HepG2 (cell line): Measurements from ENCODE around the gene PEAR1. TPM values are rescaled to one million over a fixed set of nuclear protein-coding genes. Genes with fewer than 3 reads are reported as not detected.
A peak's percentile ranks its signal among the peaks of the same experiment; 100 is the strongest.

ENCODE experiments used
- ATAC-seq: fragments of 200-7000 bp; cut with Tn5 transposase; 3 replicates; pipeline ENCODE4 v1.9.1; 2020; ENCODE audit warnings: mild to moderate bottlenecking, moderate library complexity
- BruUV-seq: library from RNA; stranded (reverse); fragments of 400-500 nt; replicated peaks from 2 replicates; lab custom pipeline; 2021; lab: Mats Ljungman, UMichigan
- CTCF ChIA-PET: fragments of 300-600 bp; formaldehyde crosslinking; extraction: SDS; loops from one replicate; lab custom pipeline; 2021; ENCODE audit warnings: low total read pairs, inconsistent platforms, low intra/inter-chr PET ratio; lab: Yijun Ruan, JAX
- POLR2A ChIA-PET: fragments of 350-600 bp; sonication (Branson Sonifier 250); formaldehyde crosslinking; loops from one replicate; lab custom pipeline; 2020; ENCODE audit warnings: antibody characterized with exemption, inconsistent platforms; lab: Yijun Ruan, JAX
- DNase-seq: peaks from one replicate; pipeline ENCODE4 v3.0.0-alpha.2; 2015; ENCODE audit warnings: low spot score
- FAIRE-seq: peaks from 3 replicates; lab custom pipeline; 2011; peaks lifted over from hg19 to GRCh38; lab: Jason Lieb, UNC
- H2AFZ ChIP-seq: one replicate; pipeline ENCODE4 v1.6.1; 2011; ENCODE audit warnings: low read length, inconsistent platforms
- H3K27ac ChIP-seq: fragments of 300-600 bp; 3 replicates; pipeline ENCODE4 v1.8.0; 2011; ENCODE audit warnings: mixed run types, mild to moderate bottlenecking, mixed read lengths, low read length, inconsistent platforms; ENCODE audit not compliant: insufficient read depth; ENCODE audit errors: extremely low read length
- H3K27me3 ChIP-seq, 2 experiments: fragments of 200-600 bp in 1 of 2; 2 replicates in 1 of 2; 3 replicates in 1 of 2; pipeline versions ENCODE4 v1.6.0 to v1.8.0; 2011; ENCODE audit warnings: low read length in 2 of 2, mild to moderate bottlenecking in 2 of 2, moderate library complexity in 2 of 2, inconsistent platforms in 1 of 2; ENCODE audit not compliant: insufficient read depth in 2 of 2, control insufficient read depth in 1 of 2
- H3K36me3 ChIP-seq, 2 experiments: fragments of 200-600 bp in 1 of 2; replicated peaks in 1 of 2; 2 replicates in 1 of 2; 3 replicates in 1 of 2; pipeline versions ENCODE4 v1.5.1 to v1.8.0; 2011; ENCODE audit warnings: low read length in 2 of 2, inconsistent platforms in 1 of 2; ENCODE audit not compliant: insufficient read depth in 2 of 2, control insufficient read depth in 1 of 2
- H3K4me1 ChIP-seq: 2 replicates; pipeline ENCODE4 v1.5.1; 2012; ENCODE audit warnings: low read length, inconsistent platforms; ENCODE audit not compliant: insufficient read depth
- H3K4me2 ChIP-seq: 2 replicates; pipeline ENCODE4 v1.6.0; 2011; ENCODE audit warnings: low read depth, low read length, inconsistent platforms
- H3K4me3 ChIP-seq, 3 experiments: fragments of 200-600 bp in 1 of 3; sonication (generic), shearing (Covaris generic) in 1 of 3; replicated peaks in 1 of 3; 2 replicates each; pipeline ENCODE4 v1.5.1; 2011 to 2016; ENCODE audit warnings: low read length in 3 of 3, inconsistent platforms in 2 of 3, low read depth in 2 of 3, mild to moderate bottlenecking in 2 of 3, control low read depth in 1 of 3, mixed read lengths in 1 of 3; ENCODE audit not compliant: insufficient read depth in 1 of 3
- H3K79me2 ChIP-seq: one replicate; pipeline ENCODE4 v1.6.1; 2011; ENCODE audit warnings: low read length, inconsistent platforms; ENCODE audit not compliant: insufficient read depth
- H3K9ac ChIP-seq: 2 replicates; pipeline ENCODE4 v1.6.0; 2011; ENCODE audit warnings: mild to moderate bottlenecking, low read depth, low read length, inconsistent platforms; ENCODE audit not compliant: insufficient read depth
- H3K9me3 ChIP-seq: 2 replicates; pipeline ENCODE4 v1.5.1; 2012; ENCODE audit warnings: mild to moderate bottlenecking, low read length
- H4K20me1 ChIP-seq: 2 replicates; pipeline ENCODE4 v1.6.0; 2011; ENCODE audit warnings: inconsistent platforms, mild to moderate bottlenecking, low read length, moderate library complexity; ENCODE audit not compliant: insufficient read depth
- GZF1 ChIP-seq: sonication (generic); formaldehyde crosslinking; IDR thresholded peaks from 2 replicates; pipeline ENCODE4 v1.5.1; 2020; ENCODE audit warnings: mild to moderate bottlenecking, missing genetic modification reagents
- HNF4A ChIP-seq: sonication (generic); formaldehyde crosslinking; IDR thresholded peaks from 2 replicates; pipeline ENCODE4 v1.4.0; 2020; ENCODE audit warnings: missing genetic modification reagents
- JARID2 ChIP-seq: sonication (generic); formaldehyde crosslinking; IDR thresholded peaks from 2 replicates; pipeline ENCODE4 v1.8.1; 2023; ENCODE audit warnings: missing genetic modification reagents, inconsistent platforms; ENCODE audit not compliant: insufficient replicate concordance
- JUNB ChIP-seq: sonication (generic); formaldehyde crosslinking; IDR thresholded peaks from 2 replicates; pipeline ENCODE4 v1.8.0; 2022; ENCODE audit warnings: missing genetic modification reagents, mild to moderate bottlenecking, borderline replicate concordance
- KMT2B ChIP-seq: IDR thresholded peaks from 2 replicates; pipeline ENCODE4 v1.6.1; 2016; ENCODE audit warnings: missing genetic modification reagents, missing compliant biosample characterization
- NFAT5 ChIP-seq: sonication (generic); formaldehyde crosslinking; IDR thresholded peaks from 2 replicates; pipeline ENCODE4 v1.4.0; 2020; ENCODE audit warnings: missing genetic modification reagents
- STAG1 ChIP-seq: sonication (generic); formaldehyde crosslinking; IDR thresholded peaks from 2 replicates; pipeline ENCODE4 v1.4.0; 2020; ENCODE audit warnings: missing genetic modification reagents
- ZNF121 ChIP-seq: sonication (generic); formaldehyde crosslinking; IDR thresholded peaks from 2 replicates; pipeline ENCODE4 v1.5.0; 2020; ENCODE audit warnings: mild to moderate bottlenecking, missing genetic modification reagents
- ZNF180 ChIP-seq: sonication (generic); formaldehyde crosslinking; IDR thresholded peaks from 2 replicates; pipeline ENCODE4 v1.4.0; 2020; ENCODE audit warnings: low read depth, missing genetic modification reagents, borderline replicate concordance
- ZNF326 ChIP-seq: sonication (generic); formaldehyde crosslinking; IDR thresholded peaks from 2 replicates; pipeline ENCODE4 v1.4.0; 2020; ENCODE audit warnings: missing genetic modification reagents, borderline replicate concordance
- ZNF891 ChIP-seq: sonication (generic); formaldehyde crosslinking; IDR thresholded peaks from 2 replicates; pipeline ENCODE4 v1.5.0; 2020; ENCODE audit warnings: mild to moderate bottlenecking, missing genetic modification reagents
- WGBS: methylation state at CpG from one replicate; pipeline ENCODE4 v1.1.6; 2017; ENCODE audit warnings: low lambda C conversion rate; 5-methylcytosine and 5-hydroxymethylcytosine counted together
- in situ Hi-C: cut with HindIII; loops from 2 replicates; pipeline ENCODE4 v1.10.0; 2017; ENCODE audit warnings: low pct_unique_long_range_greater_than_20kb; ENCODE audit not compliant: extremely low pct_ligation_motif_present
- intact Hi-C: fragments of 100-400 bp; cut with micrococcal nuclease; formaldehyde crosslinking; loops from one replicate; pipeline ENCODE4 v1.10.0; 2022; ENCODE audit not compliant: unreplicated experiment
- polyA plus RNA-seq, 8 experiments: library from polyadenylated mRNA; depleted of rRNA in 3 of 8; stranded (reverse) in 7 of 8; unstranded in 1 of 8; fragments of >200 nt; fragmentation: Illumina TruSeq in 4 of 8; extraction: Trizol in 4 of 8; gene quantifications; 2 replicates each; pipeline versions ENCODE4 v1.2.1 to v1.2.3, GENCODE V29; 2011 to 2016; ENCODE audit warnings: low read depth in 4 of 8, missing spikeins in 1 of 8, mixed read lengths in 1 of 8; ENCODE audit not compliant: insufficient read depth in 1 of 8
- total RNA-seq, 5 experiments: library from RNA; depleted of rRNA; stranded (reverse); fragments of >200 nt; fragmentation: Illumina TruSeq; extraction: Trizol; gene quantifications; 2 replicates each; pipeline ENCODE4 v1.2.3, GENCODE V29; 2016; ENCODE audit warnings: low read depth in 1 of 5
- TF ChIP-seq, protein P1 (sequence below): sonication (generic); formaldehyde crosslinking; IDR thresholded peaks from 2 replicates; pipeline ENCODE4 v1.4.0; 2020; ENCODE audit warnings: missing genetic modification reagents, borderline replicate concordance

Gene PEAR1
- total and polyA plus RNA-seq, 2 of the 13 experiments (the other 11 are each of a cell fraction or from before 2014, with no cell fraction given) = 0.27 to 0.41 TPM

GRCh38 chr1:156866249-156866909 is 27.1 kb upstream of the PEAR1 start (continued):
- no peak for TF ChIP-seq NFAT5 (CRISPR knock-in tag)

DNA sequence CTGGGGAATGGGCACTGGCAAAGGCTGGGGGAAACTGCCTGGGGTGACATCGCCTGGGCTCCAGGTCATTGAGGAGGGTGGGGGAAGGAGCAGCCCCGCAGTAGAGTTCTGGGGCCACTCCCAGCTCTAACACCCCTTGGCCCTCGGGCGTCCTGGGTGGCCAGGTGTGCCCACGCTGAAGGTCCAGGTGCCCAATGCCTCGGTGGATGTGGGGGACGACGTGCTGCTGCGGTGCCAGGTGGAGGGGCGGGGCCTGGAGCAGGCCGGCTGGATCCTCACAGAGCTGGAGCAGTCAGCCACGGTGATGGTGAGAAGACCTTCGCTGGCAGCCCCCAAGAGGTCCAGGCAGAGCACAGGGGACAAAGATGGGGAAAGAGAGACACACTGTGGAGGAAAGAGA is 25.2 kb upstream of the PEAR1 start:
- no peaks in the 10 kb centered on the region for H3K4me1 ChIP-seq
- H3K4me3 ChIP-seq = no peak overlapping the region
- H3K9ac ChIP-seq = no peak overlapping the region
- POLR2A ChIA-PET = no interaction called here
- peaks cover 5 to 56% of the 10 kb centered on the region in 2 experiments; a peak in 4 of 5 replicates for H3K27me3 ChIP-seq
- intact Hi-C loops = loop anchor here (10.0 kb wide), 1 partner anchor 74 kb away; no protein-coding TSS in a partner anchor
- WGBS = 35% methylated on average over 6 of the region's 13 CpGs
- no peak overlapping the region for H3K27ac ChIP-seq
- H4K20me1 ChIP-seq = no peaks in the 10 kb centered on the region
- no peak for FAIRE-seq
- H3K36me3 ChIP-seq = no peaks in the 10 kb centered on the region
- no peak overlapping the region for H3K4me2 ChIP-seq
- H3K79me2 ChIP-seq = no peaks in the 10 kb centered on the region
- H3K9me3 ChIP-seq = no peaks in the 10 kb centered on the region
- ATAC-seq = peak; percentile 39; the same call in 2 of the 3 replicates
- CTCF ChIA-PET = no interaction called here
- no peak for DNase-seq
- no TSS peak for BruUV-seq
- in situ Hi-C loops = loop anchor here (10.0 kb wide), 1 partner anchor 174 kb away; no protein-coding TSS in a partner anchor
- H2AFZ ChIP-seq = no peak overlapping the region
- TF ChIP-seq ZNF180 (CRISPR knock-in tag) (no peak), HNF4A (no peak), STAG1 (CRISPR knock-in tag) (peak; percentile 16; the same call in 1 of the 2 replicates), GZF1 (CRISPR knock-in tag) (no peak), JARID2 (CRISPR knock-in tag) (no peak), JUNB (CRISPR knock-in tag) (no peak), KMT2B (CRISPR knock-in tag) (no peak), ZNF891 (CRISPR knock-in tag) (no peak), ZNF121 (CRISPR knock-in tag) (no peak), ZNF326 (CRISPR knock-in tag) (no peak)
- TF ChIP-seq, protein P1, sequence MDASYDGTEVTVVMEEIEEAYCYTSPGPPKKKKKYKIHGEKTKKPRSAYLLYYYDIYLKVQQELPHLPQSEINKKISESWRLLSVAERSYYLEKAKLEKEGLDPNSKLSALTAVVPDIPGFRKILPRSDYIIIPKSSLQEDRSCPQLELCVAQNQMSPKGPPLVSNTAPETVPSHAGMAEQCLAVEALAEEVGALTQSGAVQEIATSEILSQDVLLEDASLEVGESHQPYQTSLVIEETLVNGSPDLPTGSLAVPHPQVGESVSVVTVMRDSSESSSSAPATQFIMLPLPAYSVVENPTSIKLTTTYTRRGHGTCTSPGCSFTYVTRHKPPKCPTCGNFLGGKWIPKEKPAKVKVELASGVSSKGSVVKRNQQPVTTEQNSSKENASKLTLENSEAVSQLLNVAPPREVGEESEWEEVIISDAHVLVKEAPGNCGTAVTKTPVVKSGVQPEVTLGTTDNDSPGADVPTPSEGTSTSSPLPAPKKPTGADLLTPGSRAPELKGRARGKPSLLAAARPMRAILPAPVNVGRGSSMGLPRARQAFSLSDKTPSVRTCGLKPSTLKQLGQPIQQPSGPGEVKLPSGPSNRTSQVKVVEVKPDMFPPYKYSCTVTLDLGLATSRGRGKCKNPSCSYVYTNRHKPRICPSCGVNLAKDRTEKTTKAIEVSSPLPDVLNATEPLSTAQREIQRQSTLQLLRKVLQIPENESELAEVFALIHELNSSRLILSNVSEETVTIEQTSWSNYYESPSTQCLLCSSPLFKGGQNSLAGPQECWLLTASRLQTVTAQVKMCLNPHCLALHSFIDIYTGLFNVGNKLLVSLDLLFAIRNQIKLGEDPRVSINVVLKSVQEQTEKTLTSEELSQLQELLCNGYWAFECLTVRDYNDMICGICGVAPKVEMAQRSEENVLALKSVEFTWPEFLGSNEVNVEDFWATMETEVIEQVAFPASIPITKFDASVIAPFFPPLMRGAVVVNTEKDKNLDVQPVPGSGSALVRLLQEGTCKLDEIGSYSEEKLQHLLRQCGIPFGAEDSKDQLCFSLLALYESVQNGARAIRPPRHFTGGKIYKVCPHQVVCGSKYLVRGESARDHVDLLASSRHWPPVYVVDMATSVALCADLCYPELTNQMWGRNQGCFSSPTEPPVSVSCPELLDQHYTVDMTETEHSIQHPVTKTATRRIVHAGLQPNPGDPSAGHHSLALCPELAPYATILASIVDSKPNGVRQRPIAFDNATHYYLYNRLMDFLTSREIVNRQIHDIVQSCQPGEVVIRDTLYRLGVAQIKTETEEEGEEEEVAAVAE (CRISPR knock-in tag) = no peak
